ENCODE data around the gene MMP20. TPM values are rescaled to one million over a fixed set of nuclear protein-coding genes. Genes with fewer than 3 reads are reported as not detected.

Gene MMP20
- total RNA-seq, 2 donors from 2014 or later, result not detected

DNA sequence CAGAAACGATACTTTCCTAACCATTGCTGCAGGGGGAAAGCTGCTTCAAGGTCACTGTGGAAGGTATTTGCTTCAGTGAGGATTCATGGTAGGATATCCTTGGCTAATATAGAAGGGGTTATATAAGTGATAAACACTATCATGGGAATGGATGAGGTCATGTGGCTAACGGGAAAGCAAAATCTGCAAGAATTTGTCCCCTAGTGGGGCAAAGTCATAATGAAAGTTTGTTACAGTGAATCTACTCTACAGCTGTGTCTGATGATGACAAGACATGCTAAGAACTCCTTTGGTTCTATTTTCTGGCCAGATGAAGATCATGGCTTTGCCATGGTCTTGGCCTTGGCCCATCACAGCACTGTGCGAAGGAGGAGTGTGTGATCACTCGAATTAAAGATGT is 13.8 kb downstream of the MMP20 start:
- DNase-seq, result no peak
- Mint-ChIP-seq H3K9me3 (no peaks in the 10 kb centered on the region), H3K27me3 (ENCODE audit: insufficient read depth) (no peaks in the 10 kb centered on the region), H3K27ac (no peak overlapping the region), H3K4me3 (no peak overlapping the region), H3K36me3 (ENCODE audit: low read depth) (no peaks in the 10 kb centered on the region), H3K4me1 (peaks cover 12% of the 10 kb centered on the region)
- H3K4me3 ChIP-seq (ENCODE audit: low read length), result no peak overlapping the region
- H3K9me3 ChIP-seq (ENCODE audit: control insufficient read depth, low read length), result no peaks in the 10 kb centered on the region
- H3K9ac ChIP-seq (ENCODE audit: extremely low read depth, low read length, poor library complexity, severe bottlenecking), result no peak overlapping the region
- H3K36me3 ChIP-seq (ENCODE audit: control insufficient read depth, insufficient read depth, low read length), result no peaks in the 10 kb centered on the region
- H3K27me3 ChIP-seq (ENCODE audit: control insufficient read depth, insufficient read depth, low read length, poor library complexity, severe bottlenecking), result no peaks in the 10 kb centered on the region
- TF ChIP-seq, protein P1, sequence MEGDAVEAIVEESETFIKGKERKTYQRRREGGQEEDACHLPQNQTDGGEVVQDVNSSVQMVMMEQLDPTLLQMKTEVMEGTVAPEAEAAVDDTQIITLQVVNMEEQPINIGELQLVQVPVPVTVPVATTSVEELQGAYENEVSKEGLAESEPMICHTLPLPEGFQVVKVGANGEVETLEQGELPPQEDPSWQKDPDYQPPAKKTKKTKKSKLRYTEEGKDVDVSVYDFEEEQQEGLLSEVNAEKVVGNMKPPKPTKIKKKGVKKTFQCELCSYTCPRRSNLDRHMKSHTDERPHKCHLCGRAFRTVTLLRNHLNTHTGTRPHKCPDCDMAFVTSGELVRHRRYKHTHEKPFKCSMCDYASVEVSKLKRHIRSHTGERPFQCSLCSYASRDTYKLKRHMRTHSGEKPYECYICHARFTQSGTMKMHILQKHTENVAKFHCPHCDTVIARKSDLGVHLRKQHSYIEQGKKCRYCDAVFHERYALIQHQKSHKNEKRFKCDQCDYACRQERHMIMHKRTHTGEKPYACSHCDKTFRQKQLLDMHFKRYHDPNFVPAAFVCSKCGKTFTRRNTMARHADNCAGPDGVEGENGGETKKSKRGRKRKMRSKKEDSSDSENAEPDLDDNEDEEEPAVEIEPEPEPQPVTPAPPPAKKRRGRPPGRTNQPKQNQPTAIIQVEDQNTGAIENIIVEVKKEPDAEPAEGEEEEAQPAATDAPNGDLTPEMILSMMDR (conservative IDR thresholded peaks at IDR 0.05), result no peak
- H3K27ac ChIP-seq (ENCODE audit: low read depth, low read length), result no peak overlapping the region
- WGBS, 2 experiments (ENCODE audit: insufficient coverage in 1 of 2, insufficient read length in 1 of 2), result 95 to 100% methylated on average over 4 of the region's 4 CpGs
- H3K4me1 ChIP-seq (ENCODE audit: control insufficient read depth, insufficient read depth, low read length), result peaks cover 10% of the 10 kb centered on the region

DNA sequence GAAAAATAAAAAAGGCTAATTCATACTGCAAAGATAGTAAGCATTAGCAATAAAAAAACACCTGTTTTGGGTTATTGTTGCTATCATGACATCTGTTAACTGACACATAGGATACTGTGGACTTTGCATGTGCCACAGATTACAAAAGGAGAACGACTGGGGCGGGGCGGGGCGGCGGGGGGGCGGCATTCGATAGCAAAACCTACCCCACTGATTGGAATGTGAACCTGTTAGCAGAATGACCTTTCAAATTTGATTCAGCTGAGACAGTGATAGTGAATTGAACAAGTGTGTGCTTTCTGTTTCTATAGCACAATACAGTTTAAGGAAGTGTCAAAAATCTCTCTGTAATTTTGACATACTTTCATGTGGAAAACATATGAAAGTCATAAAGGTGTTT is 14.9 kb downstream of the MMP20 start:
- Mint-ChIP-seq H3K27me3 (ENCODE audit: insufficient read depth) (no peaks in the 10 kb centered on the region), H3K9me3 (no peaks in the 10 kb centered on the region), H3K4me1 (peaks cover 8% of the 10 kb centered on the region), H3K36me3 (ENCODE audit: low read depth) (no peaks in the 10 kb centered on the region), H3K4me3 (no peak overlapping the region), H3K27ac (no peak overlapping the region)
- no peak overlapping the region for H3K4me3 ChIP-seq (ENCODE audit: low read length)
- TF ChIP-seq, protein P1 (conservative IDR thresholded peaks at IDR 0.05), result no peak
- WGBS, 2 experiments (ENCODE audit: insufficient coverage in 1 of 2, insufficient read length in 1 of 2), result 73 to 76% methylated on average over 7 of the region's 7 CpGs
- H3K27me3 ChIP-seq (ENCODE audit: control insufficient read depth, insufficient read depth, low read length, poor library complexity, severe bottlenecking), result no peaks in the 10 kb centered on the region
- no peak overlapping the region for H3K9ac ChIP-seq (ENCODE audit: extremely low read depth, low read length, poor library complexity, severe bottlenecking)
- H3K4me1 ChIP-seq (ENCODE audit: control insufficient read depth, insufficient read depth, low read length), result peaks cover 5% of the 10 kb centered on the region
- no peaks in the 10 kb centered on the region for H3K36me3 ChIP-seq (ENCODE audit: control insufficient read depth, insufficient read depth, low read length)
- no peaks in the 10 kb centered on the region for H3K9me3 ChIP-seq (ENCODE audit: control insufficient read depth, low read length)
- H3K27ac ChIP-seq (ENCODE audit: low read depth, low read length), result no peak overlapping the region
- DNase-seq, result no peak

GRCh38 chr11:102608699-102609098 is 16.4 kb downstream of the MMP20 start:
- no peaks in the 10 kb centered on the region for H3K27me3 Mint-ChIP-seq (ENCODE audit: insufficient read depth)
- no peak for DNase-seq
- H3K9me3 Mint-ChIP-seq, result no peaks in the 10 kb centered on the region
- H3K36me3 Mint-ChIP-seq (ENCODE audit: low read depth), result no peaks in the 10 kb centered on the region
- peaks cover 16% of the 10 kb centered on the region for H3K4me1 Mint-ChIP-seq
- no peak overlapping the region for H3K27ac Mint-ChIP-seq
- WGBS, 2 experiments (ENCODE audit: insufficient coverage in 1 of 2, insufficient read length in 1 of 2), result 75 to 95% methylated on average over 1 to 3 of the region's 3 CpGs
- H3K4me3 ChIP-seq (ENCODE audit: low read length), result no peak overlapping the region
- H3K27ac ChIP-seq (ENCODE audit: low read depth, low read length), result no peak overlapping the region
- no peaks in the 10 kb centered on the region for H3K36me3 ChIP-seq (ENCODE audit: control insufficient read depth, insufficient read depth, low read length)
- TF ChIP-seq, protein P1 (conservative IDR thresholded peaks at IDR 0.05), result no peak
- H3K4me1 ChIP-seq (ENCODE audit: control insufficient read depth, insufficient read depth, low read length), result peaks cover 9% of the 10 kb centered on the region
- no peaks in the 10 kb centered on the region for H3K9me3 ChIP-seq (ENCODE audit: control insufficient read depth, low read length)
- no peak overlapping the region for H3K4me3 Mint-ChIP-seq
- no peak overlapping the region for H3K9ac ChIP-seq (ENCODE audit: extremely low read depth, low read length, poor library complexity, severe bottlenecking)
- H3K27me3 ChIP-seq (ENCODE audit: control insufficient read depth, insufficient read depth, low read length, poor library complexity, severe bottlenecking), result no peaks in the 10 kb centered on the region

Measured in endodermal cell (in vitro differentiated cells).